Adrenal gland (tissue), 12 donors: ENCODE measurements around the gene CLDND1. TPM values are rescaled to one million over a fixed set of nuclear protein-coding genes. Genes with fewer than 3 reads are reported as not detected.

Experiments used
- DNase-seq, 7 donors: peaks; one replicate each; pipeline ENCODE4 v3.0.0-alpha.2; 2019 to 2020
- H3K27ac ChIP-seq, 5 donors: fragments of 200-600 bp; sonication (generic) in 4 of 5; 1 replicate in 3 of 5; 2 replicates in 2 of 5; pipeline versions ENCODE4 v1.5.1 to v1.8.0; 2016 to 2020; ENCODE audit warnings: mild to moderate bottlenecking in 1 of 5
- H3K27me3 ChIP-seq: fragments of 200-600 bp; 2 replicates; pipeline ENCODE4 v1.8.0; 2021
- H3K36me3 ChIP-seq, 2 donors: fragments of 200-600 bp; replicated peaks in 1 of 2; 1 replicate in 1 of 2; 2 replicates in 1 of 2; pipeline versions ENCODE4 v1.5.1 to v1.8.0; 2018 to 2022
- H3K4me1 ChIP-seq, 2 donors: fragments of 200-600 bp; replicated peaks in 1 of 2; 1 replicate in 1 of 2; 2 replicates in 1 of 2; pipeline versions ENCODE4 v1.5.1 to v1.8.0; 2018 to 2021
- H3K4me3 ChIP-seq, 4 donors: fragments of 200-600 bp; sonication (generic) in 3 of 4; one replicate each; pipeline ENCODE4 v1.5.1; 2016 to 2018
- H3K9me3 ChIP-seq, 3 donors: fragments of 200-600 bp; sonication (generic) in 1 of 3; replicated peaks in 1 of 3; 1 replicate in 2 of 3; 2 replicates in 1 of 3; pipeline versions ENCODE4 v1.5.1 to v1.8.0; 2016 to 2021
- POLR2A ChIP-seq, 2 donors: fragments of 450-650 bp; IDR thresholded peaks; one replicate each; pipeline ENCODE4 v1.6.1; 2017; ENCODE audit warnings: antibody characterized with exemption in 2 of 2, mild to moderate bottlenecking in 2 of 2, moderate library complexity in 1 of 2
- WGBS, 4 donors: extraction: QIAGEN DNeasy Blood & Tissue Kit in 2 of 4; methylation state at CpG; one replicate each; pipeline versions ENCODE4 v1.1.5 to v1.1.7; 2013 to 2017; 5-methylcytosine and 5-hydroxymethylcytosine counted together
- intact Hi-C, 2 donors: fragments of 100-400 bp; cut with DNase I; formaldehyde crosslinking; loops; one replicate each; pipeline versions ENCODE4 v1.14.1 to v1.15.0; 2022 to 2023
- polyA plus RNA-seq, 3 donors: library from polyadenylated mRNA; stranded (reverse); fragments of 200-250 nt in 2 of 3; fragments of 350-450 nt in 1 of 3; fragmentation: Illumina TruSeq in 1 of 3; extraction: RNeasy Lipid Tissue Mini Kit (QIAGEN cat#74804) in 1 of 3; gene quantifications; one replicate each; pipeline ENCODE4 v1.2.3, GENCODE V29; 2013 to 2014
- total RNA-seq, 9 donors: library from RNA; depleted of rRNA in 4 of 9; stranded (reverse); fragments of >200 nt in 4 of 9; fragments of 120-200 nt in 1 of 9; fragmentation: NEBNext Ultra II Directional in 1 of 9; extraction: Animal tissue kit (Norgen Biotek cat#: 25700) in 1 of 9; gene quantifications; one replicate each; pipeline versions ENCODE4 v1.1.0 to v1.2.4, GENCODE V29; 2013 to 2023
- TF ChIP-seq, protein P1 (sequence below), 6 experiments: fragments of 450-650 bp in 4 of 6; fragments of 200-600 bp in 2 of 6; sonication (generic) in 1 of 6; IDR thresholded peaks; 1 replicate in 5 of 6; 2 replicates in 1 of 6; pipeline versions ENCODE4 v1.5.1 to v1.8.0; 2016 to 2021; ENCODE audit warnings: antibody characterized with exemption in 6 of 6, mild to moderate bottlenecking in 2 of 6, moderate library complexity in 1 of 6
- donor health status: healthy with polysubstance abuse.
- donor health status: Bipolar disorder and iron deficiency.
- donor health status: DM: yes; HTN: yes; CAD: no.
- donor health status: DM: no; HTN: no; CAD: no.
- donor health status: DM: no; HTN: no; CAD: no.
- donor health status: DM: yes; HTN: yes; CAD: no.

The CLDND1 gene
- total and polyA plus RNA-seq, 12 donors: 45.3 to 112 (median 65.2) TPM

DNA sequence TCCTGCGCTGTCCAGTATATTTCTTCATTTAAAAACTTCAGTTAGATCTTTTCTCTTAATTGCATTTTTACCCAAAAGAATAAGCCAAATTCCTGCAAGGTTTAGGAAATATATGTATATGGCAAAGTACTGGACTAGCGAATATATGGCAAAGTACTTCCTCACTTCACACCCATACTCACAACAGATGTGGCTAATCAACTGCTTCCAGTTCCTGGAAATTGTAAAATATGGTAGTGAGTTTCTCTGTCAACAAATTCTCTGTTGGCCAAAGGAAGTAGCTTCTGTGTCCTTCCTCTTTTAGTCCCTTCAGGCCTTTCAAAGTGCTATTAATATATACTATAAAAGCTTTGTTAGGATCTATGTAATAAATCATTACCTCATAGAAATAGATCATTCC lies 31.1 kb upstream of the CLDND1 start:
- H3K4me3 ChIP-seq: no peak overlapping the region
- no peaks in the 10 kb centered on the region for H3K27me3 ChIP-seq
- intact Hi-C loops: no loop called here
- no peaks in the 10 kb centered on the region for H3K4me1 ChIP-seq
- DNase-seq: no peak
- H3K27ac ChIP-seq: no peak overlapping the region
- WGBS, 4 donors: 72 to 83% (median 76%) methylated on average over 2 of the region's 2 CpGs
- no peaks in the 10 kb centered on the region for H3K36me3 ChIP-seq
- no peak for TF ChIP-seq POLR2A (IDR thresholded peaks at IDR 0.05)
- TF ChIP-seq, protein P1, sequence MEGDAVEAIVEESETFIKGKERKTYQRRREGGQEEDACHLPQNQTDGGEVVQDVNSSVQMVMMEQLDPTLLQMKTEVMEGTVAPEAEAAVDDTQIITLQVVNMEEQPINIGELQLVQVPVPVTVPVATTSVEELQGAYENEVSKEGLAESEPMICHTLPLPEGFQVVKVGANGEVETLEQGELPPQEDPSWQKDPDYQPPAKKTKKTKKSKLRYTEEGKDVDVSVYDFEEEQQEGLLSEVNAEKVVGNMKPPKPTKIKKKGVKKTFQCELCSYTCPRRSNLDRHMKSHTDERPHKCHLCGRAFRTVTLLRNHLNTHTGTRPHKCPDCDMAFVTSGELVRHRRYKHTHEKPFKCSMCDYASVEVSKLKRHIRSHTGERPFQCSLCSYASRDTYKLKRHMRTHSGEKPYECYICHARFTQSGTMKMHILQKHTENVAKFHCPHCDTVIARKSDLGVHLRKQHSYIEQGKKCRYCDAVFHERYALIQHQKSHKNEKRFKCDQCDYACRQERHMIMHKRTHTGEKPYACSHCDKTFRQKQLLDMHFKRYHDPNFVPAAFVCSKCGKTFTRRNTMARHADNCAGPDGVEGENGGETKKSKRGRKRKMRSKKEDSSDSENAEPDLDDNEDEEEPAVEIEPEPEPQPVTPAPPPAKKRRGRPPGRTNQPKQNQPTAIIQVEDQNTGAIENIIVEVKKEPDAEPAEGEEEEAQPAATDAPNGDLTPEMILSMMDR (IDR thresholded peaks at IDR 0.05): no peak
- H3K9me3 ChIP-seq: no peaks in the 10 kb centered on the region

DNA sequence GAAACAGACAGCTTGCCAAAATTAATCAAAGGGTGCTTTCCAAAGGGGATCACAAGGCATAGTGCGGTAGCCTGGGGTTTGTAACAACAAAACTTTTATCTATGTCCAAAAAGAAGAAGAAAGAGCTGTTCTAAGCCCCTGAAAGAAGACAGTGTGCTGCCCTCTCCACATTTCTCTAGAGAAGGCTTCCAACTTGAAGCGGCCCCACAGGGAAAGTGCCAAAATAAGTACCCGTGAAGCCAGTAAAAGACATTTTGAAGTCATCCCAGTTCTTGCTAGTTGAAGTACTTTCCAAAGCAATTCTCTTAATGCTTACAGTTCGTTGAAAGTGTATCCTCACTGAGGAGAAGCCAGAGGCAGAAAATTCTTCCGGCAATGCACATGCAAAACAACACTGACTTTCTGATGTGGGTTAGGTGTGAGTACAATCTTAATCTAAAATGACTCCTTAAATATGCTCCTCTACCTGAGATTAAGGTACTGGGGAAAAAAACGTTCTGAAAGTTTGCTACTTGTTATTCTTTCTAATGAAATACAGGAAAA lies 30.4 kb upstream of the CLDND1 start:
- Histone ChIP-seq H3K27ac (no peak overlapping the region), H3K4me1 (no peaks in the 10 kb centered on the region), H3K27me3 (no peaks in the 10 kb centered on the region), H3K4me3 (no peak overlapping the region), H3K9me3 (no peaks in the 10 kb centered on the region), H3K36me3 (no peaks in the 10 kb centered on the region)
- 67 to 76% (median 71%) methylated on average over 6 of the region's 6 CpGs for WGBS, 4 donors
- intact Hi-C loops: no loop called here
- no peak for DNase-seq
- TF ChIP-seq POLR2A (IDR thresholded peaks at IDR 0.05): no peak
- TF ChIP-seq, protein P1 (IDR thresholded peaks at IDR 0.05): no peak

DNA sequence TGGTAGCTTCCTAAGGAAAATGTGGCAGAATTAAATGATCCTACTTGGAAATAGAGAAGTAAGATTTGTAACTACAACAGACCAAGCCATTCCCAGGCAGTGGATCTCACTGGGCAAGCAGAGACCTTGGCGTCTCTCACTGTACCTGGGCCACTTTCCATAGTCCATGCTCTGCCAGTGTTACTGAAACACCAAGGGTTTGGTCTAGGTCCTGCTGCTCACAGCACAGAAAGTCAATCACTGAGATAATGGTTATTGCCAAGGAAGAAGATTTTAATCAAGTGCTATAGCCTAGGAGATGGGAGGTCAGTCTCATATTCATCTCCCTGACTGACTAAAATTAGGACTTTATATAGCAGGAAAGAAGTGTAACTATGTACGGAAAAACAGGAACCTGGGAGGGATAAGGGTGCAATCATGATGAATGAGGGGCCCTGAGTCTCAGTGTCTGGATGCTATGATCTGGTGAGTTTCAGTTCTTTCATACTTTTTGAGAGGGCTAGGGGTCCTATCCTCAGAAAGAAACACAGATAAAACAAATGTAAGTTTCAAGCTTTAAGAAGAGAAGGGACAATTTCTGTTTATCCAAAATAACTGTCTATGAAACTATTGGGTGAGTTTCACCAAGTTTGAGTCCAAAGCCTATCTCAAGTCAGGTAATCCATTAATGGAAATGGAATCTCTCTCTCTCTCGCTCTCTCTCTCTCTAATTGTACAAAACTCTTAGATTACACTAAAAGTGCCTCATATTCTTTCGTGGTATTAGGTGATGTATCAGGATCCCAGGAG lies 29.7 kb upstream of the CLDND1 start:
- Histone ChIP-seq H3K27me3 (no peaks in the 10 kb centered on the region), H3K4me3 (no peak overlapping the region), H3K36me3 (no peaks in the 10 kb centered on the region), H3K4me1 (no peaks in the 10 kb centered on the region), H3K9me3 (no peaks in the 10 kb centered on the region), H3K27ac (no peak overlapping the region)
- WGBS, 4 donors: 68 to 89% (median 77%) methylated on average over 4 of the region's 4 CpGs
- TF ChIP-seq POLR2A (IDR thresholded peaks at IDR 0.05): no peak
- TF ChIP-seq, protein P1 (IDR thresholded peaks at IDR 0.05): no peak
- DNase-seq: no peak
- intact Hi-C loops: no loop called here

DNA sequence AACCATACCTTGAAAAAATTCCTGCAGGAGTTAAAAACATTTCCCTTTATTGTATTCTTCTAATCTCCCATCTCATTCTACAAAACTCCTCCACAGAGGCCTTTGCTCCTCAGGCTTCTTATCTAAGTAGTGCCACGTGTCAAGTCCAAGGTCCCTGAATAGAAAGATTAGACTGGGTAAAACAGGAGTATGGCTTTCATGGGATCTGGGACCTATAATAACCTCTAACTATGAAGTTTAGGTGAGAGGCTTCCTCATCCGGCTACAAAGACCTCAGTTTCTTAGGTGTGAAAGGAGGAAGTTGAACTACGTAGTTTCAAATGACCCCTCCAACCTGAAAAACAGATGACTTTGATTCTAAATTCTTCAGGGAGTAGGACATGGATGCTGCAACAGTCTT lies 29.1 kb upstream of the CLDND1 start:
- intact Hi-C loops: no loop called here
- Histone ChIP-seq H3K4me1 (no peaks in the 10 kb centered on the region), H3K4me3 (no peak overlapping the region), H3K36me3 (no peaks in the 10 kb centered on the region), H3K27me3 (no peaks in the 10 kb centered on the region), H3K9me3 (no peaks in the 10 kb centered on the region), H3K27ac (no peak overlapping the region)
- no peak for DNase-seq
- no peak for TF ChIP-seq POLR2A (IDR thresholded peaks at IDR 0.05)
- TF ChIP-seq, protein P1 (IDR thresholded peaks at IDR 0.05): no peak
- WGBS, 4 donors: 61 to 79% (median 66%) methylated on average over 3 of the region's 3 CpGs
